Lung microvascular endothelial cell (primary cell): Measurements from ENCODE around the gene STUB1. TPM values are rescaled to one million over a fixed set of nuclear protein-coding genes. Genes with fewer than 3 reads are reported as not detected.

Experiments
- DNase-seq, 2 donors: peaks; one replicate each; pipeline versions ENCODE4 v3.0.0 to v3.0.0-alpha.2; 2010; ENCODE audit warnings: low read depth in 2 of 2
- total RNA-seq: library from RNA; depleted of rRNA; stranded (reverse); fragments of >200 nt; gene quantifications from 2 replicates; pipeline ENCODE4 v1.2.1, GENCODE V29; 2014

The STUB1 gene
- 90.7 and 113 TPM in 2 replicates for total RNA-seq

DNA sequence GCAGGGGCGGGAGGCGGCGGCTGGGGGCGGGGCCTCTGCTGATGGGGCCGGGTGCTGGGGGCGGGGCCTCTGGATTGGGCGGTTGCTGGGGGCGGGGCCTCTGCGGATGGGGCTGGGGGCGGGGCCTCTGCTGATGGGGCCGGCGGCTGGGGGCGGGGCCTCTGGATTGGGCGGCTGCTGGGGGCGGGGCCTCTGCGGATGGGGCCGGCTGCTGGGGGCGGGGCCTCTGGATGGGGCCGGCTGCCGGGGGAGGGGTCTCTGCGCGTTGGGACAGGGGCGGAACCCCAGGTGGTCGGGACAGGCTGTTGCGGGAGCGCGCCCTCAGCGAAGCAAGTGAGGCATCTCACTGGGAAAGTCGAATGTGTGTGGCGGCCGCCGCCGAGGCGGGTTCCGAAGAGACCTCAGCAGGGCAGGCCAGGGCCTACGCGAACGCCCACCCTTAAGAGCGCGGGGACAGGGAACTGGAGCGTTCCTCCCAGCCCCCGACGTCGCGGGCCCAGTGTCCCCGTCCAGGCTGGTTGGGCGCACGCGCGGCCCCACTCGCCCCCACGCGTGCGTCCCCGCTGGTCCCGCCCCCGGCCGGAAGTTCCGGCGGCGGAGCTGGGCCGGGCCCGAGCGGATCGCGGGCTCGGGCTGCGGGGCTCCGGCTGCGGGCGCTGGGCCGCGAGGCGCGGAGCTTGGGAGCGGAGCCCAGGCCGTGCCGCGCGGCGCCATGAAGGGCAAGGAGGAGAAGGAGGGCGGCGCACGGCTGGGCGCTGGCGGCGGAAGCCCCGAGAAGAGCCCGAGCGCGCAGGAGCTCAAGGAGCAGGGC is at the start of gene STUB1:
TSS of gene STUB1 (plus strand) at position 597 of the 811 bp plus-strand sequence. CDS start at position 713, 116 bp downstream.
- peak; percentile 90 to 95 for DNase-seq

DNA sequence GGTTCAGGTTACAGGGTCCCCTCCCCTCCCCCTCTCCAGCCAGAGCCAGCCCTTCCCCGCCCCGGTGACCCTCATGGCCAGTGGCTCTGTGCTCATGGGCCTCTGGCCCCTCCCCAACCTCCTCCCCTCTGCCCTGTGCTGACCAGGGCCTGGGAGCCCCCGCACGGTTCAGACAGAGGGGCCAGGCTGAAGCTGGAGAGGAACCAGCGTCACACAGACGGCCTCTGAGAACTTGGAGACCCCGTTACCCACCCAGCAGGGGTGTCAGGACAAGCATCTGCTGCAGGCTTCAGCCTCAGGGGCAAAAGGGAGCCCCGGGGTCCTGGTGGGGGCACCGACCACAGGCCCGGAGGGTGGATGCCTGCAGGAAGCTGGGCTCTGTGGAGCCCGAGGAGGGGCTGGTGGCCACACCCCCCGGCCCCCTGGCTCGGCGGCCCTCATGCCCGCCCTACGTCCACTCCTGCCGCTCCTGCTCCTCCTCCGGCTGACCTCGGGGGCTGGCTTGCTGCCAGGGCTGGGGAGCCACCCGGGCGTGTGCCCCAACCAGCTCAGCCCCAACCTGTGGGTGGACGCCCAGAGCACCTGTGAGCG is 49.3 kb upstream of the STUB1 start, which contains the start of gene WFIKKN1:
TSS of gene WFIKKN1 (plus strand) at position 171 of the 591 bp plus-strand sequence. CDS start at position 440, 269 bp downstream.
- no peak for DNase-seq

DNA sequence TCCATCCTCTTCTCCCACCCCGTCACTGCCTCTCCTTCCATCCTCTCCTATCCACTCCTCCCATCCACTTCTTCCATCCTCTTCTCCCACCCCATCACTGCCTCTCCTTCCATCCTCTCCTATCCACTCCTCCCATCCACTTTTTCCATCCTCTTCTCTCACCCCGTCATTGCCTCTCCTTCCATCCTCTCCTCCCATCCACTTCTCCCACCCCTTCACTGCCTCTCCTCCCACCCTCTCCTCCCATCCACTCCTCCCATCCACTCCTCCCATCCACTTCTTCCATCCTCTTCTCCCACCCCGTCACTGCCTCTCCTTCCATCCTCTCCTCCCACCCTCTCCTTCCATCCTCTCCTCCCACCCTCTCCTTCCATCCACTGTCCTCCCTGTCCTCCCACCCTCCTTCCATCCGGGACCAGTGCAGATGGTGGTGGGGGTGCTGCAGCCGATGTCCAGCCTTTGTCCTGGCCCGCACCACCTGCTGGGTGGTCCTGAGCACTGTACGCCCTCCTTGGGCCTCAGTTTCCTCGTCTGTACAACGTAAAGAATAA is 48.3 kb upstream of the STUB1 start:
- no peak for DNase-seq

DNA sequence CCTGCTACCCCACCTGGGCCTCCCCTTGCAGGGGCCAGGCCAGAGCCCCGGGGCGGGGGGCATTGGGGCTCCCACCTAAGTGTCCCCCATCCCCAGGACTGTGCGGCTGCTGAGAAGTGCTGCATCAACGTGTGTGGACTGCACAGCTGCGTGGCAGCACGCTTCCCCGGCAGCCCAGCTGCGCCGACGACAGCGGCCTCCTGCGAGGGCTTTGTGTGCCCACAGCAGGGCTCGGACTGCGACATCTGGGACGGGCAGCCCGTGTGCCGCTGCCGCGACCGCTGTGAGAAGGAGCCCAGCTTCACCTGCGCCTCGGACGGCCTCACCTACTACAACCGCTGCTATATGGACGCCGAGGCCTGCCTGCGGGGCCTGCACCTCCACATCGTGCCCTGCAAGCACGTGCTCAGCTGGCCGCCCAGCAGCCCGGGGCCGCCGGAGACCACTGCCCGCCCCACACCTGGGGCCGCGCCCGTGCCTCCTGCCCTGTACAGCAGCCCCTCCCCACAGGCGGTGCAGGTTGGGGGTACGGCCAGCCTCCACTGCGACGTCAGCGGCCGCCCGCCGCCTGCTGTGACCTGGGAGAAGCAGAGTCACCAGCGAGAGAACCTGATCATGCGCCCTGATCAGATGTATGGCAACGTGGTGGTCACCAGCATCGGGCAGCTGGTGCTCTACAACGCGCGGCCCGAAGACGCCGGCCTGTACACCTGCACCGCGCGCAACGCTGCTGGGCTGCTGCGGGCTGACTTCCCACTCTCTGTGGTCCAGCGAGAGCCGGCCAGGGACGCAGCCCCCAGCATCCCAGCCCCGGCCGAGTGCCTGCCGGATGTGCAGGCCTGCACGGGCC is 47.5 kb upstream of the STUB1 start:
- DNase-seq = no peak

DNA sequence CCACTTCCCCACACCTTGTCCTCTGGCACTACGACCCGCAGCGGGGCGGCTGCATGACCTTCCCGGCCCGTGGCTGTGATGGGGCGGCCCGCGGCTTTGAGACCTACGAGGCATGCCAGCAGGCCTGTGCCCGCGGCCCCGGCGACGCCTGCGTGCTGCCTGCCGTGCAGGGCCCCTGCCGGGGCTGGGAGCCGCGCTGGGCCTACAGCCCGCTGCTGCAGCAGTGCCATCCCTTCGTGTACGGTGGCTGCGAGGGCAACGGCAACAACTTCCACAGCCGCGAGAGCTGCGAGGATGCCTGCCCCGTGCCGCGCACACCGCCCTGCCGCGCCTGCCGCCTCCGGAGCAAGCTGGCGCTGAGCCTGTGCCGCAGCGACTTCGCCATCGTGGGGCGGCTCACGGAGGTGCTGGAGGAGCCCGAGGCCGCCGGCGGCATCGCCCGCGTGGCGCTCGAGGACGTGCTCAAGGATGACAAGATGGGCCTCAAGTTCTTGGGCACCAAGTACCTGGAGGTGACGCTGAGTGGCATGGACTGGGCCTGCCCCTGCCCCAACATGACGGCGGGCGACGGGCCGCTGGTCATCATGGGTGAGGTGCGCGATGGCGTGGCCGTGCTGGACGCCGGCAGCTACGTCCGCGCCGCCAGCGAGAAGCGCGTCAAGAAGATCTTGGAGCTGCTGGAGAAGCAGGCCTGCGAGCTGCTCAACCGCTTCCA is 46.7 kb upstream of the STUB1 start:
- DNase-seq = no peak

DNA sequence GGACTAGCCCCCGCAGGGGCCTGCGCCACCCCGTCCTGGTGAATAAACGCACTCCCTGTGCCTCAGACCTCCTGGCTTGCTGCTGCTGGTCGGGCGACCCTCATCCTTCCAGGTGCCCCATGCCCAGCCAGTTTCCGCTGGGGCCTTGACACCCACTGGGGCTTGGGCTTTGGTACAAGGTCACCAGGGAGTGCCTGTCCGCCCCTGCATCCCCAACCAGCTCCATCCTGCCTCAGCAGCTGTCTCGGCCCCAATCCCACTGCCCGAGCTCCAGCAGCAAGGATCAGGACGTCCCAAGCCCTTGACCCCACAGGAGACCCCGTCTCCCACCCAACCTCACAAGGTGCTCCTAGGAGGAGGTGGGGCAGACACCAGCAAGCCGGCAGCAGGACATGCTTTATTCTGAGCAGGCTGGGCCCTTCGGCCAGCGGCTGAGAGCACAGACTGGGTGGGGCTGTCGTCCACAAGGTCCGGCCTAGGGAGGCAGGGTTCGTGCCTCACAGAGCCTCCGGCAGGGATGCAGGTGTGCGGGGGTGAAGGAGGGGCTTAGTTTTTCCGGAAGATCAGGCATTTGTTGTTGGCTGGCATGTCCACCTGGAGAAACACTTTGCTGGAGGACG is 46.0 kb upstream of the STUB1 start:
- no peak for DNase-seq

DNA sequence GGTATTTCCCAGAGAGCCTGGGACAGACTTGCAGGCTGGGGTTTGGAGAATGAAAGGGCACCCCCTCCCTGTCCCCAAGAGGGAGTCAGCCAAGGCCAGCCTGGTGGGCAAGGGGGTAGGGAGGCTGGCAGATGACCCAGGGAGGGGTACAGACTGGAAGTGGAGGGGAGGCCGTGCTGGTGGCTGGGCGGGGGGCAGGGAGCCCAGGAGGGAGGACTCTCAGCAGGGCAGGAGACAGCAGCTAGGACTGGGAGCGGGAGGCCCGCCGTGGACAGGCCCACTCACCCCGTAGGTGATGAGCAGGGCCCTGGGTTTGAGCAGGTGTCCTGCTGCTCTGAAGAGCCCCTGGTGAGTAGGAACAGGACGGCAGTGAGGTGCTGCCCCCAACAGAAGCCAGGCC is 45.2 kb upstream of the STUB1 start:
- no peak for DNase-seq

DNA sequence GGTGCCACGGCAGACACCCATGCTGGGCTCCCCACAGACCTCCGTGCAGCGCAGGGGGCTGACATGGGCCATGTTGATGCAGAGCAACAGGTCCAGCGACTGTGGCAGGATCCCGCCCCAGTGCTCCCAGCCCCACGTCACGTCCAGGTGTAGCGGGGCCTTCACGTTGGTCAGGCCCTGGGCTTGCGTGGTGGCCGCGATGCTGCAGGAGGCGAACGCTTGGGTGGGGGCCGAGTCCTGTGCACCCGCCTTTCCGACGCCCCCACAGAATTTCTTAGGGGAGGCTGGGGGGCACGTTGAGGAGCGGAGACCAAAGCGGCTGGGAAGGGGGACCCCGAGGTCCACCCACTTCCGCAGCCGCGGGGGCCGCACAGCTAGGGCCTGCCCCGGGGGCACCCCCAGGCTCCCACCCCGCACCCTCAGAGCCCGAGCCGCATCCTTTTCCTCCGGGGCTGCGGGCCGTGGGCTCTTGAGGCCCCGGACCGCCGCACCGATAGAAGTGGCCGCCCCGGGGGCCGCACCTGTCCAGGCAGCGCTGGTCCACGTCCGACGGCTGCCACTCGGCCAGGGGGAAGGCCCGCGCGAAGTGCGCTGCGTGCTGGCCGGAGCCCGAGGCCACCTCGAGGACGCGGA is 44.5 kb upstream of the STUB1 start:
- DNase-seq = no peak

DNA sequence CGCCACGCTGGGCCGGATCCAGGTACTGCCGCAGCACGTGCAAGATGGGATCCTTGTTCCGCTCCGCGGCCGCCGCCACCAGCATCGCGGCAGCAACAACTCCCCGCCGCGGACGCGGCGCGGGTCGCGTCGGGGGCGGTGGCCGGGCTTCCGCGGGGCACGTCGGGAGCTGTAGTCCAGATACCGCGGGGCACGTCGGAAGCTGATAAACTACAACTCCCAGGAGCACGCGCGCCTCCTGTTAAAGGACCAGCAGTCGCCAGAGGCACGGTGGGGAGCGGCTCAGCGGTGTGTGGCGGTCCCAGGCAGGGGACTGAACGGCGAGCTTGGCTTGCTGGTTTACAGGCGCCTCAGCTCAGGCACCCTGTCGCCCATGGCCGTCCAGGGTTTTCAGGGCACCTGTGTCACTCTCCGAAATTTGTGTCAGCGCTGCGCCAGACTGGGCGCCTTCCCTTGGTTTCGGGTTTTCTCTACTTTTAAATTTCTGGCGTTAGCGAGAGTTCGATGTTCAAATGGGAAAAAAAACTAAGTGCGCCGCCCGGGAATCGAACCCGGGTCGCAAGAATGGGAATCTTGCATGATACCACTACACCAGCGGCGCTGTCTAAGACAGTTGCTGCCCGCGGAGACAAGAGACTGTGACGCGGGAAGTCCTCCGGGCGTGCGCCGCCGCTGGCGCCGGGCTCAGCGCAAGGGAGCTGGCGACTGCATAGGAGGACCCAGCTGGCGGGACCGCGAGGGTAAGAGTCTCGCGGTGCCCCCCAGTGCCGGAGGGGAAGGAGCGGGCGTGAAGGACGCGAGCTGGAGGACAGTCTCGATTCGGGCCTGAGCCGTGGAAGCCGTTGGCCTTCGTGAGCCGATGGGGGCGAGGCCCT is 43.8 kb upstream of the STUB1 start, which contains the start of gene METTL26:
TSS of gene METTL26 (minus strand) at position 100 of the 875 bp plus-strand sequence. CDS start at position 85, 15 bp downstream.
- peak; percentile 96 to 97 for DNase-seq

DNA sequence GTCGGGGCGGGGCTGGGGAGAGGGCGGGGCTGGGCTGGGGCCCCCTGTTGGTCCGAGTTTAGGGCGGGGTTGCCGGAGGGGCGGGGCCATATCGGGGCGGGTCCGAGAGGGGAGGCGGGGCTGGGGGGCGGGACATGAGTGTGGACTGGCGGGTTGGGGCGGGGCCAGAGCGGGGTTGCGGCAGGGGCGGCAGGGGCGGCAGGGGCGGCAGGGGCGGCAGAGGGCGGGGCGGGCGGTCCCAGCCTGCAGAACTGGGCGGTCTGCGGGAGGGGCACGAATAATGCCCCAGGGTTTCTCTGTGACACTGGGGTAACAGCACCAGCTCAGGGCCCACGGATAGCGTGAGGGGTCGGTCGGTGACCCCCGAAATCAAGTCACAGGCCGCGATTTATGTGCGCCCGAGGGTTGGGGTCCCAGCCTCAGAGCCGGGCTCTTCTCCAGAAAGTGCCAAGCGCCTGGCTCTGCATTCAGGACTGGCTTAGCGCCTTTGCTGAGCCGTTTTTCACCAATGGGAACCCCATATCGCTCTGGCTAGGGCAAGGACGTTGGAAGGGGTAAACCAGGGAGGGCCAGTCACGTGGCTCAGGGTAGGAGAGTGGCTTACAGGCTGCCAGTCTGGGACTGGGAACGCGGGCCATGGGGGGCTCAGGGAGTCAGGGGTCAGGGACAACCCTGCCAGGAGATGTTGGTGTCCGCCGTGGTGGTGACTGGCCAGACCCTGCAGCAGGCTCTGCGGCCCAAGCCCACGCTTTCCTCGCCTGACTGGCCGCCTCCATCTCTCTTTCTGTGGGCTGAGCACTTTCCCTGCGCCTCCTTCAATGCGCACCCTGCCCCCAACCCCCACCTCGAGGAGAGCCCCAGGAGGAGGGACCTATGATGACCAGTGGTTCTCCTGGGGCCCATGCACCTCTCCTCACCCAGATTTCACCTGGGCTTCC is 42.9 kb upstream of the STUB1 start:
- DNase-seq = peak; percentile 89 to 94

DNA sequence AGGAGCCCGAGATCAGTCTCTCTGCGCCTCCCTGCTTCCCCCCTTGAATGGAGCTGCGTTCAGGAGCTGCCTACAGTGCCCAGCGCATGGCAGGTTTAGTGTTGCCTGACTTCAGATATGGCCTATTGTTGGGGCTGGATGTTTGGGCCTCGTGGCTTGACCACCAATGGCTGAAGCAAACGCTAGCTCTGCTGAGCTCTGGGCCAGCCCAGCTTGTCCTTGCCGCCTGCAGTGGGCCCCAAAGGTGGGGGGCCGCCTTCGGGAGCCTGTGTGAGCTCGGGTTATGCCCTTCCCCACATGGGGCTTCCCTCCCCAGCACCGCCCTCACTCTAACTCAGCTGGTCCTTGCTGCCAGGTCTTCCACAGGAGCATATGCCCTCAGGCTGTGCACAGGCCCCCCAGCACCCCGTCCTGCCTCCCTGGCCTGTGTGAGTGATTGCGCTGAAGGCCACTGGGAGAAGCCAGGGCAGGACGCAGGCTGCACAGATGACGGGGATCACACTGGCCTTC is 42.1 kb upstream of the STUB1 start:
- no peak for DNase-seq

DNA sequence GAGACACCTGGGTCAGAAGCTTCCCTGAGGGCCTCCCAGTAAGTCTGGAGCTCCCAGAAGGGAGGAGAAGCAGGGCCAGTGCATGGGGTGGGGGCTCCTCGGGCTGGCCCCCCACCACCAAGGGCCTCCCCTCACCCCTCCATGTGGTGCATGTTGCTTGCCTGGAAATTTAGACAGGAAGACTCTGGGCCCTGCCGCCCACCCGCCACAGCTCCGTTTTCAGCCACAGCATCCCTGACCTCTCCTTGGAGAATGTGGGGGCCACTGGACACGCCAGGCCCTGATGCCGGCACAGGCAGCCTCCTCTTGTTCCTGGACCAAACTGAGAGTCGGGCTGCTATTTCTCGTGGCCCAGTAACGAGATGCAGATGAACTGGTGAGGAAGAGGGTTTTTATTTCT is 41.4 kb upstream of the STUB1 start:
- DNase-seq = no peak

DNA sequence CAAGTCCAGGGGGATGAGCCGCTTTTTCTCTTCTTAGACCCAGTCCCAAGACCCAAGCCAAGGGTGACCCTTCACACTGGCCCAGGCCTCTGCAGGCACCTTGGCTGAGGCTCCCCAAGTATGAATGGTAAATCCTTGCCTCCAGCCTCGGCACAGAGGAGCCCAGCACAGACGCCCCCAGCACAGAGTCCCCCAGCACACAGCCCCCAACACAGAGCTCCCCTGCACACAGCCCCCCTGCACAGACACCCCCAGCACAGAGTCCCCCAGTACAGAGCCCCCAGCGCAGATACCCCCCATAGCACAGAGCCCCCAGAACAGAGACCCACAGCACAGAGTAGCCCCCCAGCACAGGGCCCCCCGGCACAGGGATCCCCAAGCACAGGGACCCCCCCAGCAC is 39.6 kb upstream of the STUB1 start:
- DNase-seq = no peak

DNA sequence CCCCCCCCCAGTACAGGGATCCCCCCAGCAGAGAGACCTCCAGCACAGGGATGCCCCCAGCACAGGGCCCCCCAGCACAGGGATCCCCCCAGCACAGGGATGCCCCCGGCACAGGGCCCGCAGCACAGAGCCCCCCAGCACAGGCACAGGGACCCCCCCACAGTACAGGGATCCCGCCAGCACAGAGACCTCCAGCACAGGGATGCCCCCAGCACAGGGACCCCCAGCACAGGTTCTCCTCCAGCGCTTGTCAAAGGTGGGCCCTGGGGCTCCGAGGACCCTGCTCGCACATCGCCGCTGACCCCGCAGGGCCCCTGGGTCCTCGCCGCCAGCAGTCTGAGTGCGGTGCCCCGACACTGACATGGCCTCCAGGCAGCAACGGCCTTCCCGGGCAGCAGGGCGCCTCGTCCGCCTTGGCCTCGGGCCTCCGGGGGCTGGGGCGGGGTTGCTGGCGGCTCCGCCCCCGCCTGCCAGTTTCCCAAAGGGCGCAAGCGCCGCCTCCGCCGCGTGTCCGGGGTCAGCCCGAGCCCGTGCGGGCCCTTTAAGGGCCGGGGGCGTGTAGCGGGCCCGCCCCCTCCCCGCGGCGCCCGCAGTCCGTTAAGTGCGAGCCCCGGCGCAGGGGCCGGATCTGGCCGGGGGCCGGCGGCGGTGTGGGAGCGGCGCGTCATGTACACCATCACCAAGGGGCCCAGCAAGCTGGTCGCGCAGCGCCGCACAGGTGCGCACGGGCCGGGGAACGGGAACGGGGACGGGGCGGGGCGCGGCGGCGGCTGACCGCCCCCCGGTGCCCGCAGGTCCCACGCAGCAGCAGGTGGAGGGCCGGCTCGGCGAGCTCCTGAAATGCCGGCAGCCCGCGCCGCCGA is 38.7 kb upstream of the STUB1 start, which contains the start of gene MCRIP2:
TSS of gene MCRIP2 (plus strand) at position 503 of the 863 bp plus-strand sequence. CDS start at position 667, 164 bp downstream.
- DNase-seq = peak; percentile 42 to 60

DNA sequence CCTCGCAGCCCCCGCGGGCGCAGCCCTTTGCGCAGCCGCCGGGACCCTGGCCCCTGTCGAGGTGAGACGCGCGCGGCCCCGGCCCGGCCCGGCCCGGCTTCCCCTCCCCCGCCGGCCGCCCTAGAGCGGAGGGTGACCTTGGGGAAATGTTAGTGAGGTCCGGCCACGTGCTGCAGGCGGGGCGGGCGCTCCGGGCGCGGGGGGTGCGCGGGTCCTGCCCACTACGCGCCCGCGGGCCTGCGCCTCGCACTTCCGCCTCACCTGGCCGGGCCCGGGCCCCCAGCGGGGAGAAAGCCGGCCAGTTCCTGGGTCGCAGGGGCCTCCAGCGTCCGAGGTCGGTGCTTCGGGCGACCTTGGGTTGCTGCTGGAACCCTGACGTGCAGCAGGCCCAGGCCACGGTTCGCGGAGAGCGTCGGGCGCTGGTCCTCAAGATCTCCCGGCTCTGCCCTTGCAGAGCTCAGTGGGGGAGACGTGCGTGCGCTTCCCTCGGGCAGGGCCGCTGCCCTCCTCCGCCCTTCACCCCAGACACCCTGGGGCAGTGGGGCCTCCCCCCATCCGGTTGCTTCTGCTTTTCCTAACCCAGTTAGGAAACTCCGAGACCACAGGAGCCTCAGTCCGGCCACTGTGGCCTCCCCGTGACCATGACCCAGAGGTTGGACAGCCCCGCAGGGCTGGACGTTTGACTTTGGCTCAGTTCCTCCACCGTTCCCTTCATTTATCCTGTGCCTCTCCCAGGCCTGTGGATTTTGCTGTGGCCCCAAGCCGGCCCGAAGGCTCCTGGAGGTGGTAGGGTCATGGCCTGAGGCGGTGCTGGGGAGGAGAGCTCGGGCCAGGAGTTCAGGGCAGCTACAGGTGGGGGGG is 37.8 kb upstream of the STUB1 start:
- peak in 1 of 2 donors; percentile 22 for DNase-seq

DNA sequence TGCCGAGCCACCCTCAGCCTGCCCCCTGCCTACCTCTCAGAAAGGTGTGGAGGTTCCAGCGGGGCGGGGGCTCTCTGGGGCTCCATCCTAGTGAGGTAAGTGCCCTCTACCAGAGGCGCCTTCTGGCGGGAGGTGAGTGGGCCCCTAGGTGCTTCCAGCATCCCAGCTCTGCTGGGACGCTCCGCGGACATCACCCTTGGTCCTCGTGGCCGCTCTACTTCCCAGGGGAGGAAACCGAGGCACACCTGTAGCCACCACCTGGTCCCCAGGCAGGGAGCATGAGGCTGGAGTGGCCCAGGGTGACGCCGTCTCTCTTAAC is 37.2 kb upstream of the STUB1 start:
- DNase-seq = no peak
